SW 1271 (cell line): ENCODE measurements around the gene TMPRSS6.

Source experiments
- DNase-seq, 2 experiments: peaks; one replicate each; lab custom pipeline; 2025; lab: John Stamatoyannopoulos, UW

Gene TMPRSS6

DNA sequence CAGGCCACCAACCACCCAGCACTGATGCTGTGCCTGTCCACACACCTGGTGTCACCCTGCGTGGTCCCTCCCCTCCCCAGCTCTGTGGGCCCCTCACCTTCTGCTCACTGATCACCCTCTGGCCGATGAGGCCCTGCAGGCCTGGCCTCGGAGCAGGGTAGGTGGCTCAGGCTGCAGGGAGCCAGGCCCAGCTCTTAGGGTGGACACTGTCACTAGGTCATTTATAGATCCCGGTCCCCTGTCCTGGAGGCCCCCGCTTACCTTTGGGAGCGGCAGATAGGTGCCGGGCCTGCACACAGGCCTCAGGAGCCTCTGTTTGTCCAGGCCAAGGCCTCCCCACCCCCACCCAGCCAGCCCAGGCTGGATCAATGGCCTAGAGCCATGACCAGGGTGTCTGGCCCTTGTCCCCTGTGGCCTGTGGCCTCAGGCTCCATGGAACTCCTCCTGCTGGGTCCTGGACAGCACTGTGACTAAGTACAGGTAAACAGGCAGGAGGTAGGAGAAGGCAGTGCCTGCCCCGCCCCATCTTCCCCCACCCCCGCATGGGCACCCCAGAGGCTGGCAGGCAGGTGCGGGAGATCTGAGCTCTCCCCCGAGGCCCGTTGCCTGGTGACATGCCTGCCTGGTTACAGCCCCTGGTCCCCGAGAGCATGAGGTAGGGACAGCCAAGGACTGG lies at the start of gene TMPRSS6:
Gene TMPRSS6, minus strand, starts transcription at position 472 of the 676 bp plus-strand sequence. CDS start 6,296 bp downstream, outside the sequence.
- DNase-seq: no peak

GRCh38 chr22:37158963-37159290 lies 49.4 kb upstream of the TMPRSS6 start:
- DNase-seq: no peak

DNA sequence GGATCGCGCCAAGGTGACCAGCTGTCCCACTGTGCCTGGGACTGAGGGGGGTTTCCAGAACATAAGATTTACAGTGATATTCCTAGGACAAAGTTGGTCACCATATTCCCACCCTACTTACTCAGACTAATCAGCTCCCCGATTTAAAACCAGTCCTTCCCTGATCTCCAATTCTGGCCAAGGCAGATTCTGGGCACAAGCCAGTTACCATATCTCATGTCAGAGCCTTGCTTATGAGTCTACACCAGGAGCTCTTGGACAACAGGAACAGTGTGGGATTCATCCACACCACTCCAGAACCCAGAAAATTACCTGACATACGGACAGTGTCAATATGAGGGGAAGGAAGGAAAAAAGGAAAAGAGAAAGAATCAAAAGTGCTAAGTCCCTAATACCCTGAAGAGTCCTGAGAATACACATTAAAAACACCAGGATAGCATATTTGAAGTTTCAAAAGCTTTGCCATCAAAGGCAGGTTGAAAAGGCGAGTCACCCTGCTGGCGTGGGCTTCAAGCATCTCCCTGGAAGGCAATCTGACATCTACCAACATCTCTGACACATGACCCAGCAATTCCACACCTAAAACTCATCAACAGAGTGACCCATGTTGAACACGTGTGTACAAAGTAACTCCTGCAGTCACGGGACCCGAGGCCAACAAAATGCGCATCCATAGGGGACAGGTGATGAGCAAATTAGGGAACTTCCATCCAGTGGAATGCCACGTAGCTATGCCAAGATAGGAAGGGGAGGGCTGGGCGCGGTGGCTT lies 48.2 kb upstream of the TMPRSS6 start:
- no peak for DNase-seq

DNA sequence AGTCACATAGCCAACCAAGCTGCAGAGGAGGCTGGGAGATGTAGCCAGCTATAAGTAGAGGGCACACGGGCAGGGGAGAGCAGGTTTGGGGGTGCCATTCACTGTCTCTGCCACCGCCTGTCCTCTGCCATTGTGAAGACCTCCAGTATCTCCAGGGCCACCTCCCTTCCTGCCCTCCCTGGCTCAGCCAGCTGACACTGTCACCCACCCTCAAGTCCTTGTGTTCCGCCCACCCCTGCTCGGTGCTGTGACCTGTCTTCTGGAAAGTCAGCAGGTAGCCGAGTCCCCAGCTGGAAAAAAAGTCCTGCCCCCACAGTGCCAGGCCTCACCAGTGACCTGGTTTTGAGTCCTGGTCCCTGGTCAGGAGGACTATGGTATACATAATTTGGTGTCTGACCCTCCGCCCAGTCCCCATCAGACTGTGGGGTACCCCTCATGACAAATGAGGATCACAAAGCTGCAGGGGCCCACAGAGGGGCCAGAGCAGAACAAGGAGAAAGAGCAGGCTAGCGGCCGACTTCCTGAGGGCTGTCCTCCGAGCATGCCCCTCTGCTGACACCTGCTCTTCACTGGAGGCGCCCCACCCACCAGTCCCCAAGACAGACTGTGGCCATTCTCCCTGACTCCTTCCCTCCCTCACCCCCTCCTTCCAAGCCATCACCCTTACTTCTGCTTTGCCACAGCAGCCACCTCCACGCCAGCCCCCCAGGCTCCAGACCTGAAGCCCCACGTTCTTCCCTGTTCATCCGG lies 47.3 kb upstream of the TMPRSS6 start:
- no peak for DNase-seq

DNA sequence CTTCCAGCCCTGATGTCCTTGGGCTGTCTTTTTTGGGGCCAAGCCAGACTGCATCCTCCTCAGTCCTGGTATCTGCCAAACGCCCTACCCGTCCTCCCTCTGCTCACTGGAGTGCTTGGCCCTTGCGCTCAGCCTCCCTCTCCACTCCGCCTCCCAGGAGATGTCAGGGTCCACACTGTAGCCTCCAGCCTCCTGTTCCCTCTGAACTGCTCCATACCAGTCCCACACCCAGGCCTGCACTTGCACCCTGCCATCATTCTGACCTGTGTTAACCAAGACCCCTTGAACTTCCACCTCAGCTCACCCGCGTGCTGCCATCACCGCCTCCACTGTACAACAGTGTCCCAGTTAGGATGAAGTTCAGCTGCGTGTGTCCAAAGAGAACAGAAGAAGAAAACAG lies 46.5 kb upstream of the TMPRSS6 start:
- no peak for DNase-seq

DNA sequence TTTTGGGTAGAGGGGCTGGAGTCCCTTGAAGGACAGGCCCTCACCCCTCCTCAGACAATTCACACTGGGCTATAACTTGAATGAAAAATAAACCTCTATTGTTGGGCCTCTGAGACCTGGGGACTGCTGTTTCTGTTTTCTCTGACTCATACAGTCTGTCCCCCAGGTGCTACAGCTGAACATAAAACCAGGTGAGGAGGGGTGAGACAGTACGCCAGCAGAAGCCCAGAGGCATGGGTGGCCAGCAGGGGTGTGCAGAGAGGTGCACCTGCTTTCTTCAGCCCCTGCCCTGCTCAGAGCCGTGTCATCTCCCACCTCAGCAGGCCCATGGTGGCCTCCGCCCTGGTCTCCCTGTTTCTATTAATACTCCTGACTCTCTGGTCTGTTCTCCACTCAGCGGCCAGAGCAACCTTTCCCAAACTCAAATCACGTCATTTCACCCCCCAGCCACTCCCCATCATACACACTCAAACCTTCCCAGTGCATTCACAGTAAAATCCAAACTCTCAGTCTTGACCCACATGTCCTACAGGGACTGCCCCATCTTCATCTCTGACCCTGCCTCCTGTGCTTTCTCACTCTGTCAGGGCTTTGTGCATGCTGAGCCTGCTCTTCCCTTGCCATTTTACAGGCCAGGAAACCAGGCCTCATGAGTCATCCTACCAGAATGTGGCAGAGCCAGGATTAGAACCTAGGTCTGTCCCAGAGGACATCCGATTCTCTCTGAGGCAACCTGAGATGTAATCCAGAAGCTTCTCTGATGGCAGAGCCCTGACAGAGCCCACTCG lies 45.6 kb upstream of the TMPRSS6 start:
- no peak for DNase-seq

- DNase-seq: no peak
These were observed 44.4 kb upstream of the TMPRSS6 start for GRCh38 chr22:37153901-37154300.

GRCh38 chr22:37151401-37151800 lies 41.9 kb upstream of the TMPRSS6 start:
- no peak for DNase-seq

- DNase-seq: no peak
These were observed 41.2 kb upstream of the TMPRSS6 start for GRCh38 chr22:37150701-37151100.

DNA sequence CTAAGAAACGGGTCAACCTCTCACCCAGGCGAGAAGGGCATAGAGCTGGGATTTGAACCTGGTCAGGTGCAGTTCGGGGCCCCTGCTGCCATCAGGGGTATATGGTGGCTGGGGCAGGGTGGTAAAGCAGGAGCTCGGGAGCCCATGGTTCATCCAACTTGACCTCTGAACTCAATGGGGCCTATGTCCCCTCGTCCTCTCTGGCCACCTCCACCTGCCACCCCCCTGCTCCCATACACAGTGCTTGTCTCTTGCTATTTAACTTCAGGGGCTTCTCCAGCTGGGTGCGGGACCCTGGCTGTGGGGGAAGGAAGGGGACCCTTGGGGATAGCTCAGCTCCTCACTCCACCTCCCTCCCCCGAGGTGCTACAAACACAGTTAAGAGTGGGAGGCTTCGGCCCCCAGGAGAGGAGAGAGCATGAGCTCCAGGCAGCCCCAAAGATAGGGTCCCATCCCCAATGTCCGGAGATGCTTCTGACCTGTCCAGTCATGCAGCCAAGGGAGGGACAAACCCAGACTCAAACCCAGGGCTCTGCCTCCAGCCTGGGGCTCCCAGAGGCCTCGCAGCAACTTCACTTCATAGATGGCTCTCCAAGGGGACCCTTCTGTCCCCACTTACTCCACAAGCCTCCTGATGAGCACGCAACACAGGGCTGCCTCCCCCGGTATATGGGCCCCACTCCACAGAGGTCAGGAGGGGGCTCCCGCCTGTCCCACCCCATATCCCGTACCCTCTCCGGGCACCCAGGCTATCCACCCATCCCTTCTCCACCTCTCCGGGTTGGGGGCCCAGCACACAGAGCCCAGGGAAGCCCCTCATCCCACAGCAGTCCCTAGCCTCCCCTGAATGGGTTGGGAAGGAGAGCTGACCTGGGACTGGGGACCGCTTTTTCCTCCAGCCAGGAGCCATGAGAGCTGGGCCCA lies 39.5 kb upstream of the TMPRSS6 start:
- DNase-seq: no peak

- no peak for DNase-seq
These were observed 38.6 kb upstream of the TMPRSS6 start for GRCh38 chr22:37148031-37148651.

- no peak for DNase-seq
These were observed 37.9 kb upstream of the TMPRSS6 start for GRCh38 chr22:37147186-37147990.

DNA sequence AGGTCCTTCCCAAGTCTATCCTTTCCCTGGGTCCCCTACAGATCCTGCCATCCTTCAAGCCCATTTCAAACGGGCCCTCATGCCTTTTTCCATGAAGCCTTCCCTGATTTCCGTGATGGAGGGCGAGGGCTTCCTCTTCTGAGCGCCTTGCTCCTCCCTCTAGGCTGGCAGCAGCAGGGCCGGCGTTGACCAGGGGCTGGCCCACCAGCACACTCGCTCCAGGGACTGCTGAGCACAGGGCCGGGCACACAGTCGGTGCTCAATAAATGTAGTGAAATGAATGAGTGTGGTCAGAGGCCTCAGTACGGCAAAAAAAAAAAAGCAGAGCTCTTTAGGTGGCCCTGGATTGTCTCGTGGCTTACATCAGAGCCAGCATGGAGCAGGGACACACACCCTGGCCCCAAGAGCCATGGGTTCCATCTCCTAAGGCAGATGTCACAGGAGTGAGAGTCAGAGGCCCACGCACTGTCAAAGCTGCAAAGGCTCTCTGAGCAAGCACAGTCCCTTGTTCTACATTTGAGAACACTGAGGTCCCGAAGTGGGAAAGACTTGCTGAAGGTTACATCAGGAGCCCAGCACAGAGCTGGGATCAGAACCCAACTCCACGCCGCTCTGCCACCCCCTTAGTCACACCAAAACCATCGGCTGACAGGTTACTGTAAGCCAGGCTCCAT lies 37.1 kb upstream of the TMPRSS6 start:
- no peak for DNase-seq

GRCh38 chr22:37146051-37146385 lies 36.5 kb upstream of the TMPRSS6 start:
- DNase-seq: no peak

DNA sequence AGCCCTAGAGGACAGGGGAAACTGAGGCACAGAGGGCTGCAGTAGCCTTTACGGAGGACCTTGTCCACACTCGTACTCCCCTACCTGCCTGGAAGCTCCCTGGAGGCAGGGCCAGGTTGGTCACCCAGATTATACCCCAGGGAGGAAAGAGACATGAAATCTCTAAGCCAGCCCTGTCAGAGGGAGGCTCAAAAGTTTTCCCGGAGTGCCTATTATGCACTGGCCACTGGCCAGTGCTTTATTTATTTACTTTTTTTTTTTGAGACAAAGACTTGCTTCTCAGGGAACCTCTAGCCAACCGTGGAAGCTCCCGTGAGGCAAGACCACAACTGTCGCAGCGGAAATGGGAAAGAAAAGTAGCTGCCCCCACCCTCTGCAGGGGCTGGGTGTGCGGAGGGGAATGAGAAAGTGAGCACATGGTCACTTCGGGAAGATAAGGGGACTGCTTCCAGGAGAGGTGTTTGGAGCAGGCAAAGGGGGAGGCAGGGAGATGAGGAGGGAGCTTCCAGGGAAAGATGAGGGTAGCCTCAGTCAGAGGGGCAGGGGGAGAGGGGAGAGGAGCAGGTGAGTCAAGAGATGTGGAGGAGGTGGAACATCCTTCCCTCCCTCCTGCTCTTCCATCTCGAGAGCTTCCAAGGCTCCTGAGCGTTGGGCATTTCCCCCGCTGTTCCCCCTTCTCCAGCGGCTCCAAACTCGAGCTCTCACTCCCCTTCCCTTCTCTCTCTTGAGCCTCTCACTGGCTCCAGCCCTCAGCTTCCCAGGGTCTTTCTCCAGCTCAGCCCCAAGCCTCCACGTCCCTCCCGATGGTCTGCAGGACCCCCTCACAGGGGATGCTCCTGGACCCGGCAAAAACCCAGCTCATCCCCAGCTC lies 35.9 kb upstream of the TMPRSS6 start:
- DNase-seq: no peak

GRCh38 chr22:37144180-37144554 lies 34.7 kb upstream of the TMPRSS6 start:
- DNase-seq: no peak

- DNase-seq: no peak
These were observed 32.5 kb upstream of the TMPRSS6 start for GRCh38 chr22:37141971-37142370.

DNA sequence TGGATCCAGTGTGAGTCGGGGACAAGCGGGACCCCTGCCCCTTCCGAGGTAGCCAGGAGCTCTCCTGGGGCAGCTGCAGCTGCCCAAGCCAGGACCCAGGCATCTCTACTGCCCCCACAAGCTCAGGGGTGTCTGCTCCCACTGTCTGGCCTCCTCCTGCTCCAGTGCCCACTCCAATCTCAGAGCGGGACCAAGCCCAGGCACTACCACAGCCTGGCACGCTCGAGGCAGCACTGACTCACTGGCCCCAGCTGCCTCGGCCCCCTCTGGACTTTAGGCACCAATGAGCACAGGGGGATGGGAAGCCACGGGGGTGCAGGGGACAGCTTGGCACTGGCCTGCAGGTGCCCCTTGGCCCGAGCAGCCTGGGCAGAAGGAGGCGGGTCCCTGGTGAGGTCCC lies 32.0 kb upstream of the TMPRSS6 start:
- DNase-seq: no peak
